Epidermal melanocyte (primary cell): ENCODE results near the gene SMIM9.

ENCODE experiments used
- DNase-seq: peaks from one replicate; pipeline ENCODE4 v3.0.0; 2011; ENCODE audit warnings: low spot score; ENCODE audit not compliant: insufficient read length

SMIM9 gene

DNA sequence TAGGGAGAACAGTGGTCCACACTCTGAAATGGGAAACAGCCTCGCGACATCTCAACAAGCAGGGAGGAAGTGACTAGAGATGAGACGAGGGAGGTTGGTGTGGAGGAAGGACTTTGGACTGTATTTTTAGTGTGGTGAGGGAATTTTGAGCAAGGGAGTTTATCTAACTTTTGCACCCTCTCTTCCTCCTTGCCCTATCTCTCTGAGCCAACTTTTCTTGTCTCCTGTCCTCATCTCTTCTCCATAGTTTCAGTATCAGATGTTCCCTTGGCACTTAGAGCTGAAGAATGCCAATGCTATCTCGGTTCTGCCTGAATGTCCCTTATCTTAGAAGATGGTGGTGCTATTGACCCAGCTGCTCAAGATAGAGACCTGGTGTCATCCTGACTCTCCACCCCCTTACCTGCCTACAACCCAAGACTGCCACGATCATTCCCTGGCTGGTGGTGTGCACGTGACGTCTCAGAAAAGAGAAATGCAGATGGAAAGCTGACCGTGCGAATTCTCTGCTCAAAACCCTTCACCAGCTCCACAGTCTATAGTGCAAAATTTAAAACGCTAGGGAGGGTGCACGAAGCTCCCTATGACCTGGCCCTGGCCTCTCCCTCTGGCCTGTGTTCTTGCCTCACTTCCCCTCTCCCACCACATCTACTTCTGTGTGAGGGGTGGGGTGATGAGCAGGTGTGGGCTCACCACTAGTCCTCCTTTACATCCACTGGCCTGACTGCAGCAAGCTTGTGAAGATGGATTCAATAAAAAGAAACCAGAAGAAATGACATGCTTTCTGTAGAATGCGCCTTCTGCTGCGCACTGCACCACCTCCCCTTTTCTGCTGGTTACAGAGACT lies 50.1 kb downstream of the SMIM9 start:
- no peak for DNase-seq

DNA sequence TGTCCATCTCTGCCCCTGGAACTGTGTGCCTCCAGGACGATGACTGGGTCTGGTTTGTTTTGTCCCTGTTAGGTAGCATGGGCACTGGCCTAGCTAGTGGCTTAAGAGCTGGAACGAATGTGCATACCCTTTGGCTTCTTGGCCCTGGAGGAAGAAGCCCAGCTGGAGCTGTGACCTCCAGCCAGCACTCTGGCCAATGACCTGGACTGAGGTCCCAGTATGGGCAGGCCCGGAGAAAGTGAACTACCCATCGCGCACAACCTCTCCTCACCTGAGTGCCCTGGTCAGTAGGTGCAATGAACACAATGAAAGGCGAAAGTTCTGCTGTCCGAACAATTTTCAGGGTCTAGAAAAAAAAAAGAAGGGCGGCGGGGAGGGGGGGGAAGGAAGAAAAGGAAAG lies 53.5 kb downstream of the SMIM9 start:
- no peak for DNase-seq

DNA sequence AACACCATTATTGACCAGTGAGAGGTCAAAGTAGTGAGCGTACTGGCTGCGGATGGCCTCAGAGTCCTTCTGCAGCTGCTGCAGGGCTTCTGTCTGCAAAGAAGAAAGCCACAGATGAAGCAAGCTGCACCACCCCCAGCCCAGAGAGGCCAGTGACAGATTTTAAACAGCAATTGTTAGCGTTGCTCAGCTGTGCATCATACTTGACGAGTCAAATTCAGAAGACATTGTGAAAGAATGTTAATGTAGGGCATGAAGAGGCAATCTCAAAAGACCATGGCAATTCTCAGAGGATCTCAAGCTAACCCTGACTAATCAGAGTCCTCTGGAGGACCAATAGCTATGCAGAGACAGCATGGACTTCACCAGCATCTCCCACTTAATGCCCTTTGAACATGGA lies 55.2 kb downstream of the SMIM9 start:
- no peak for DNase-seq

DNA sequence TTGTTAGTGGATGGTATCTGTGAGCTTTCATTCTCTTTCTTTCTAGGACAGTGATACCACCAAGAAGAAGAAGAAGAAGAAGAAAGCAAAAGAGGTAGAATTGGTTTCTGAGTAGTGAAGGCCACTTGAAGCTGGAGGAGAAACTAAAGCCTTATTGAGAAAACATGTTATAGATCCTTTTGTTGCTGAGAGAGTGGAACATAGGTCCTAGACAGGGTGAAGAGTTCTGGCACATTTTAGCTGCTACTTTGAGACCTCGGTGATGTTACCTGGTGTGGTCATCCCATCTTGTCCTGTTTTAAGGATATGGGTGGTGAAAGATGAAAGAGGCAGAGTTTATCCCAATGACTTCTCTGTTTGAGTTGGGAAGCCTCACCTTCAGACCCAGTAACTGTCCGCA lies 57.7 kb downstream of the SMIM9 start:
- no peak for DNase-seq

DNA sequence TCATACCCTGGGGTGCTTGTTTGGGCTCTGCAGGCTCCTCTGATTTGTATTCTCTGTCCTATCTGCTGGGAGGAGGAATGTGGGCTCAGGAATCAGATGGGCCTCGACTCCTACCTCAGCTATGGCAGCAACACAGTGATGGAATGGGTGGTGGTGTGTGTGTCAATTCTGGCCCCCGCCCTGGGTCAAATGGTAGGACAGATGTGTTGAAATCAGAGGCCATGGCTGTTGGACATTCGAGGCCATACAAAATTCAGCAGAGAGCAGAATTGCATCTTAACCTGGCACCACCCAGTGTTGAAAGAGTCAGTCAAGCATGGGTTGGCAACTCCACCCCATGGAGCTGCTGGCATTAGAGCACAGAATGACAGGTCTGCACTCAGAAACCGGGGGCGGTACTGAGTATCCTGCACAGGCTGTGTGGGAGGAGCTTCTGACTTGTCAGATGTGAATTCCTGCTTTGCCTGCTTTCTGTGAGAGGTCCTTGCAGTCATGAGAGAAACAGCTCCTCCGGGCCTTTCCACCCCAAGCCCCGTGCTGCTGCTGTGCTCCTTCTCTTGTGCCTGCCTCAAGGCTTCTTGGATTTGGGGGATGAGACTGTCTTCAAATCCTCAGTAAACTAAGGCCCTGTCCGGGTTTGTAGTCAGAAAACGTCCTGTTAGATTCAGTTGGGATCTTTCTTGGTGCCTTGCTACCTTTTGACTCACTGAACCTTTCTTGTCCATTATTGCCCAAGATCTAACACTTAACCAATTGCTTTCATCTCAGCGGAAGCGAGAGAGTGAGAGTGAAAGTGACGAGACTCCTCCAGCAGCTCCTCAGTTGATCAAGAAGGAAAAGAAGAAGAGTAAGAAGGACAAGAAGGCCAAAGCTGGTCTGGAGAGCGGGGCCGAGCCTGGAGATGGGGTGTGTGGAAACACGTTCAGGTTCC lies 58.8 kb downstream of the SMIM9 start:
- DNase-seq, result no peak

DNA sequence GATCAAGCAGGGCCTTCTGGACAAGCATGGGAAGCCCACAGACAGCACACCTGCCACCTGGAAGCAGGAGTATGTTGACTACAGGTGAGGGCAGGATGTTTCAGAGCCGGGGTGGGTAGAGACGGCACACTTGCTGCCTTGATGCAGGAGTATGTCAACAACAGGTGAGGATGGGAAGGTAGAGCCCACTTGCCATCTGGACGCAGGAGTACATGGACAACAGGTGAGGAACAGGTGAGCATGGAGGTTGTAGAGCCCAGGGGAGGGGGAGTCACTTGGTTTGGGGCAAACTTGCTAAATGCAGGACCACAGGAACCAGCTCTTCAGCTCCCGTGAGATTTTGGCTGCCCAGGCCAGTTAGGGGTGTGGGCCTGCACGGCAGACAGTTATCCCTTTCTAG lies 59.8 kb downstream of the SMIM9 start:
- DNase-seq, result no peak
